ENCODE data around the gene C1R. TPM values are rescaled to one million over a fixed set of nuclear protein-coding genes. Genes with fewer than 3 reads are reported as not detected.

C1R gene
- total RNA-seq: 0.54 and 0.78 TPM in 2 replicates

GRCh38 chr12:7092229-7092985 lies at the start of gene C1R:
Gene C1R (minus strand): TSS chr12:7092445. CDS start chr12:7092388, 57 bp downstream.
- ATAC-seq (ENCODE audit: low read depth) (peak; percentile 80), DNase-seq (peak; percentile 53)
- Mint-ChIP-seq H3K27me3 (no peaks in the 10 kb centered on the region), H3K4me3 (peak within 1 kb of the TSS; percentile 87), H3K36me3 (ENCODE audit: low read depth) (no peaks in the 10 kb centered on the region), H3K9me3 (no peaks in the 10 kb centered on the region), H3K4me1 (peaks cover 8% of the 10 kb centered on the region), H3K27ac (peak within 1 kb of the TSS; percentile 61)
- no peak for TF ChIP-seq CTCF (IDR thresholded peaks at IDR 0.05)
- intact Hi-C loops (cut with micrococcal nuclease): loop anchor here (1.0 kb wide), 6 partner anchors 16 to 223 kb away; partner anchors contain the start of genes C12orf57 and LPCAT3
- ChIA-PET CTCF (interaction anchor here (1.5 to 2.2 kb wide), 4 partner anchors 10 to 221 kb away, joined by 4 to 7 read pairs (median 6); partner anchors contain the start of genes C12orf57 and RNU7-1), POLR2A (no interaction called here)

- H3K27ac Mint-ChIP-seq: no peak overlapping the region
- no peaks in the 10 kb centered on the region for H3K4me1 Mint-ChIP-seq
- ChIA-PET POLR2A (interaction anchor here (0.7 kb wide), 1 partner anchor 756 kb away, joined by 7 read pairs; no protein-coding TSS in a partner anchor), CTCF (interaction anchor here (0.9 to 1.2 kb wide), 3 partner anchors 16 to 496 kb away, joined by 3 read pairs; no protein-coding TSS in a partner anchor)
- H3K9me3 Mint-ChIP-seq: no peaks in the 10 kb centered on the region
- intact Hi-C loops (cut with micrococcal nuclease): loop anchor here (1.0 kb wide), 2 partner anchors 47 to 497 kb away; no protein-coding TSS in a partner anchor
- no peak for DNase-seq
- no peak for ATAC-seq (ENCODE audit: low read depth)
- H3K4me3 Mint-ChIP-seq: no peak overlapping the region
- TF ChIP-seq CTCF (IDR thresholded peaks at IDR 0.05): no peak
- no peaks in the 10 kb centered on the region for H3K27me3 Mint-ChIP-seq
- H3K36me3 Mint-ChIP-seq (ENCODE audit: low read depth): peaks cover 17% of the 10 kb centered on the region
These were observed 49.2 kb upstream of the C1R start for GRCh38 chr12:7141351-7142005.

- TF ChIP-seq CTCF (IDR thresholded peaks at IDR 0.05): no peak
- H3K36me3 Mint-ChIP-seq (ENCODE audit: low read depth): peaks cover 27% of the 10 kb centered on the region
- ChIA-PET CTCF (no interaction called here), POLR2A (interaction anchor here (0.9 kb wide), 1 partner anchor 272 kb away, joined by 3 read pairs; the partner anchor contains the start of gene TPI1)
- no peaks in the 10 kb centered on the region for H3K4me1 Mint-ChIP-seq
- intact Hi-C loops (cut with micrococcal nuclease): no loop called here
- no peak overlapping the region for H3K27ac Mint-ChIP-seq
- no peak for ATAC-seq (ENCODE audit: low read depth)
- H3K9me3 Mint-ChIP-seq: no peaks in the 10 kb centered on the region
- no peak overlapping the region for H3K4me3 Mint-ChIP-seq
- no peak for DNase-seq
- no peaks in the 10 kb centered on the region for H3K27me3 Mint-ChIP-seq
These were observed 47.0 kb upstream of the C1R start for GRCh38 chr12:7139200-7139599.

- Mint-ChIP-seq H3K27ac (no peak overlapping the region), H3K4me1 (no peaks in the 10 kb centered on the region), H3K9me3 (no peaks in the 10 kb centered on the region), H3K4me3 (no peak overlapping the region), H3K27me3 (no peaks in the 10 kb centered on the region), H3K36me3 (ENCODE audit: low read depth) (peaks cover 27% of the 10 kb centered on the region)
- ATAC-seq (ENCODE audit: low read depth) (no peak), DNase-seq (no peak)
- POLR2A ChIA-PET: no interaction called here
- intact Hi-C loops (cut with micrococcal nuclease): no loop called here
- CTCF ChIA-PET: no interaction called here
- no peak for TF ChIP-seq CTCF (IDR thresholded peaks at IDR 0.05)
These were observed 45.7 kb upstream of the C1R start for GRCh38 chr12:7137908-7138307.

GRCh38 chr12:7136676-7137075 lies 44.4 kb upstream of the C1R start:
- intact Hi-C loops (cut with micrococcal nuclease): no loop called here
- CTCF ChIA-PET: no interaction called here

More at GRCh38 chr12:7136676-7137075, 44.4 kb upstream of the C1R start:
- H3K4me1 Mint-ChIP-seq: peaks cover 2% of the 10 kb centered on the region
- DNase-seq (no peak), ATAC-seq (ENCODE audit: low read depth) (no peak)
- TF ChIP-seq CTCF (IDR thresholded peaks at IDR 0.05): no peak
- no peak overlapping the region for H3K27ac Mint-ChIP-seq
- H3K36me3 Mint-ChIP-seq (ENCODE audit: low read depth): peaks cover 27% of the 10 kb centered on the region
- no peaks in the 10 kb centered on the region for H3K9me3 Mint-ChIP-seq
- POLR2A ChIA-PET: no interaction called here
- no peak overlapping the region for H3K4me3 Mint-ChIP-seq
- H3K27me3 Mint-ChIP-seq: no peaks in the 10 kb centered on the region

Measured in activated B cell treated with CpG ODN at 0.5 μM for 24 hours (primary cell).